AG04449 (cell line): ENCODE results near the gene ST14.

Source experiments
- CTCF ChIA-PET: fragments of 350-600 bp; formaldehyde crosslinking; extraction: SDS; loops from one replicate; lab custom pipeline; 2021; ENCODE audit warnings: antibody characterized with exemption; lab: Yijun Ruan, JAX
- POLR2A ChIA-PET: fragments of 400-600, 350-600 bp; formaldehyde crosslinking; extraction: SDS; loops from one replicate; lab custom pipeline; 2020; ENCODE audit warnings: antibody characterized with exemption, inconsistent platforms; lab: Yijun Ruan, JAX
- DNase-seq: peaks from one replicate; pipeline ENCODE4 v3.0.0-alpha.2; 2010; ENCODE audit warnings: low read depth, low spot score
- H3K4me3 ChIP-seq: 2 replicates; pipeline ENCODE4 v1.5.1; 2011; ENCODE audit warnings: low read depth, mild to moderate bottlenecking, control low read depth, low read length
- TF ChIP-seq, protein P1 (sequence below): IDR thresholded peaks from one replicate; pipeline ENCODE4 v1.5.1; 2011; ENCODE audit warnings: mild to moderate bottlenecking, moderate library complexity, low read length, control low read depth, inconsistent platforms; ENCODE audit not compliant: insufficient read depth; ENCODE audit errors: missing control alignments

Gene ST14

DNA sequence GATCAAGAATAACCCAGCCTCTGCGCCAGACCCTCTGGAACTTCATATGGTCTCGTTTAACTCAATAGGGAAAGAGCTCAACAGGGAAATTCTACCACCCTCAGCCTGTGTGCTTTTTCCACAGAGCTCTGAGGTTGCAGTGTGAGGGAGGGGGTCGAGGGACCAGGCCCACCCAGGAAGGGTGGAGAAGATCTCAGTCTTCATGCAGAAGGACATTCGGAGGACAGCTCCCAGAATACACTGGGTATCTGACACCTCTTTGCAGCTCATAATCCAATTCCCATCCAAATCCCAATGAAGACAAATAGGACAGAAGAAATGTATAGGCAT, 56.6 kb downstream of the ST14 start:
- TF ChIP-seq, protein P1, sequence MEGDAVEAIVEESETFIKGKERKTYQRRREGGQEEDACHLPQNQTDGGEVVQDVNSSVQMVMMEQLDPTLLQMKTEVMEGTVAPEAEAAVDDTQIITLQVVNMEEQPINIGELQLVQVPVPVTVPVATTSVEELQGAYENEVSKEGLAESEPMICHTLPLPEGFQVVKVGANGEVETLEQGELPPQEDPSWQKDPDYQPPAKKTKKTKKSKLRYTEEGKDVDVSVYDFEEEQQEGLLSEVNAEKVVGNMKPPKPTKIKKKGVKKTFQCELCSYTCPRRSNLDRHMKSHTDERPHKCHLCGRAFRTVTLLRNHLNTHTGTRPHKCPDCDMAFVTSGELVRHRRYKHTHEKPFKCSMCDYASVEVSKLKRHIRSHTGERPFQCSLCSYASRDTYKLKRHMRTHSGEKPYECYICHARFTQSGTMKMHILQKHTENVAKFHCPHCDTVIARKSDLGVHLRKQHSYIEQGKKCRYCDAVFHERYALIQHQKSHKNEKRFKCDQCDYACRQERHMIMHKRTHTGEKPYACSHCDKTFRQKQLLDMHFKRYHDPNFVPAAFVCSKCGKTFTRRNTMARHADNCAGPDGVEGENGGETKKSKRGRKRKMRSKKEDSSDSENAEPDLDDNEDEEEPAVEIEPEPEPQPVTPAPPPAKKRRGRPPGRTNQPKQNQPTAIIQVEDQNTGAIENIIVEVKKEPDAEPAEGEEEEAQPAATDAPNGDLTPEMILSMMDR, result no peak
- POLR2A ChIA-PET, result no interaction called here
- DNase-seq, result no peak
- CTCF ChIA-PET, result interaction anchor here (0.7 to 2.4 kb wide), 8 partner anchors 10 to 678 kb away, joined by 3 to 9 read pairs (median 4); no protein-coding TSS in a partner anchor
- no peak overlapping the region for H3K4me3 ChIP-seq

DNA sequence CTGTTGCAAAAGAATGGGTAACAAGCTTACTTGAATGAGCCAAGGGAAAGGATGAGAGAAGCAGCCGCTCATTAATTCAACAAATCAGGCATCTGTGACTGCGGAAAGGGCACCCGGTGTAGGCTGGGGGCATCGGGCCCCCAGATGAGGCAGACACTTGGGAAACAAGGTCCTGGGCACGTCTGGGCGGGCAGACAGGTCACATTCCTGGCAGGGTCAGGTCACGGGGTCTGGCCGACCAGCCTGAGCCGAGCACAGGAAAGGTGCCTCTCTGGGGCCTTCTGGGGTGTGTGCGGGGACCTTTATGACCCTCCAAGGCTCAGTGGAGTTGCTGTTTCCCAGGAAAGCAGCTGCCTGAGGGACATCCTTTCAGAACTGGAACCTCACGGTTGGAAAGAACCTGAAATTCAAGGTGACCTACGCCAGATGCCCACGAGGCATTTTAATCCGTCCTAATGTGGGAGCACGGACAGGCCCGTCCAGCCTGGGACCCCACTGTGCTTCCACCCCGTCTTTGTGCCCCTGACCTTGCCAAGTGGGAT, 57.1 kb downstream of the ST14 start:
- TF ChIP-seq, protein P1, result no peak
- DNase-seq, result no peak
- ChIA-PET CTCF (interaction anchor here (0.8 to 1.9 kb wide), 6 partner anchors 12 to 677 kb away, joined by 3 to 6 read pairs (median 4); no protein-coding TSS in a partner anchor), POLR2A (no interaction called here)
- no peak overlapping the region for H3K4me3 ChIP-seq

DNA sequence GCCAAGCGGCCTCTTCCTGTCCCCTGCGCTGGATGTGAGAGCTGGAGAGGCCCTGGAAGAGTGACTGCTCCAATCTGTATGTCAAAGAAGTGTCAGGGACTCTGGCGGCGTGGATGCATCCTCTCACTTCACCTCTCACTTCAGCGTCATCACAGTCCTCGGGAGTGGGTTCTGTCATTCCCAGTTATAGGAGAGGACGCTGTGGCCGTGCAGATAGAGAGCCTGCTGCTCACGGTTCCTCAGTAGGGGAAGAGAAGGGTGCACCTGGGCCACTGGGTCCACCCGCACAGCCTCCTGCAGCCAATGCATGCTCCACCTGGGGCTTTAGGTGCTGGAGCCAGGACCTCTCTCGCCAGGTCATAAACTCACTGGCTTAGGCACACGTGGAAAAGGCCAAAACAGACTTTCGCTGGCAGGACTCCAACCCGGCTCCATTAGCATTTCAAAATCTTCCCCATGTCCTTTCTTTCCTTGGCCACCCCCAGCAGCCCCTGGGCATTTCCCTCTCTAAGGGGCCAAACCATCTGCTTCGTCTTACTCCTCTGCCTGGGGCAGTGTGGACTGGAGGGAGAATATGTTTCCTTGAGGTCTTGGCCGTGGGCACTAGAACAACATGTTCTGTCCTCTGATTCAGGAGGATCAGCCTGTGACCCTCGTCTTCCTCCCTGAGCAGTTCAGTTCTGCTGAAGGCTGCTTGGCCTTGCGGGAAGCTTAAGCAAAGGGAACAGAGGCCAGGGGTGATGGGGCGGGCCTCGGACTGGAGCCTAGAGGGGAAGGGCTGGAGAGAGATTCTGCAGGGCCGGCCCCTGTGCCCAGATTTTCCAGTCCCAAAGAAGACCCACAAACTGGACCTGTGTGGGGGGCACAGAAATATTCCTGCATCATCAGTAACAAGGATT, 57.8 kb downstream of the ST14 start:
- ChIA-PET CTCF (interaction anchor here (0.9 to 1.9 kb wide), 3 partner anchors 11 to 677 kb away, joined by 3 to 6 read pairs (median 3); no protein-coding TSS in a partner anchor), POLR2A (no interaction called here)
- H3K4me3 ChIP-seq, result no peak overlapping the region
- no peak for DNase-seq
- TF ChIP-seq, protein P1, result no peak

DNA sequence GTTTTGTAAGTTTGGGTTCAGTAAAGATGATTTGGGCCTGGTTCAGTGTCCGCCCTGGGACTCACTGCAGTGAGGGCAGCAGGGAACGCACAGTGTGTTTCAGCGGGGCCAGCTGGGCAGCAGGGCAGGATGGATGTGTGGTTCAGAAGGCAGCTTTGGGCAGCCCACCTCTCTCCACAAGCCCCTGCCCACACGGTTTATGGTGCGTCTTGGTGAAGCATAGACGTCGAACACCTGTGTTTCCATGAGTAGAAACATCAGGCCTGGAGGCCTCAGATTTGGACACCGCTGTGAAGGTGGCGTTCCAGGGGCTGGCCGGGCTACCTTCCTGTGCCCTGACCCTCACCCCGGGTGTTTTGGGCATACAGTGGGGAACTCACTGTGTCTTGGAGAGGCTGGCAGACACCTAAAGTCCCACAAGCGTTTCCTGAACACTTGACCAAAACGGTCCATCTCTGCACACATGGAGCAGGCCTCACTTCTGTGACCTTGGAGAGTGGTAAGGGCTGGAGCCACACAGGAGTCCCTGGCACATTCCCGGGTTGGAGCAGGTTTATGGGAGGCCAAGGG, 59.0 kb downstream of the ST14 start:
- no peak for DNase-seq
- no peak overlapping the region for H3K4me3 ChIP-seq
- TF ChIP-seq, protein P1, result no peak
- CTCF ChIA-PET, result no interaction called here
- POLR2A ChIA-PET, result no interaction called here

DNA sequence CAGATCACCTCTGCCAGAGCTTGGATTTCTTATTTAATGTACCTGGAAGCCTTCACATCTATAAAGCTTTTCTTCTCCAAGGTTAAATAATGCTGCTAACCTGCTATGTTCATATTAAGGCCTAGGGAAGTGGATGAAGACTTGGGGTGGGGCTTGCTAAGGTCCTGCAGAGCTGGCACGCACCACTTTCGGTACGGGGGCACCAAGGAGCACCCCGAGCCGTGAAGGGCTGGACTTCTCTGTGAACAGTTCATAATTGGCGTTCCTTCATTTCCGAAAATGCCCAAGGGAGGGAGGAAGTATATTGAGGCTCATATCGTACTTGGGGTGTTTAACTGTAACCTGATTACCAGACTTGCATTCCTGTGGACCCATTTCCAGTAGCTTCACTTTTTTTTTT, 59.6 kb downstream of the ST14 start:
- ChIA-PET CTCF (no interaction called here), POLR2A (no interaction called here)
- DNase-seq, result no peak
- TF ChIP-seq, protein P1, result no peak
- H3K4me3 ChIP-seq, result no peak overlapping the region
